Measurements from ENCODE around the gene NOS1AP.

Gene NOS1AP

GRCh38 chr1:162222014-162222413 is 152.5 kb downstream of the NOS1AP start:
- DNase-seq: no peak

GRCh38 chr1:162222730-162223129 is 153.2 kb downstream of the NOS1AP start:
- no peak for DNase-seq

- DNase-seq: no peak
Observed at GRCh38 chr1:162223488-162223887, 154.0 kb downstream of the NOS1AP start.

- DNase-seq: no peak
Observed at GRCh38 chr1:162224267-162224666, 154.8 kb downstream of the NOS1AP start.

GRCh38 chr1:162228586-162228985 is 159.1 kb downstream of the NOS1AP start:
- DNase-seq: no peak

GRCh38 chr1:162229549-162229948 is 160.1 kb downstream of the NOS1AP start:
- no peak for DNase-seq

- DNase-seq: no peak
Observed at GRCh38 chr1:162230096-162230495, 160.6 kb downstream of the NOS1AP start.

GRCh38 chr1:162230517-162230916 is 161.0 kb downstream of the NOS1AP start:
- DNase-seq: no peak

- no peak for DNase-seq
Observed at GRCh38 chr1:162232034-162232711, 162.7 kb downstream of the NOS1AP start.

- DNase-seq: no peak
Observed at GRCh38 chr1:162233066-162233465, 163.6 kb downstream of the NOS1AP start.

- no peak for DNase-seq
Observed at GRCh38 chr1:162233937-162234336, 164.4 kb downstream of the NOS1AP start.

GRCh38 chr1:162234571-162234970 is 165.1 kb downstream of the NOS1AP start:
- no peak for DNase-seq

GRCh38 chr1:162235241-162235800 is 165.8 kb downstream of the NOS1AP start:
- DNase-seq: peak; percentile 95

- DNase-seq: peak; percentile 25
Observed at GRCh38 chr1:162236201-162236600, 166.7 kb downstream of the NOS1AP start.

- DNase-seq: no peak
Observed at GRCh38 chr1:162236618-162237017, 167.1 kb downstream of the NOS1AP start.

- no peak for DNase-seq
Observed at GRCh38 chr1:162240577-162240976, 171.1 kb downstream of the NOS1AP start.

- DNase-seq: no peak
Observed at GRCh38 chr1:162242804-162243203, 173.3 kb downstream of the NOS1AP start.

GRCh38 chr1:162248854-162249535 is 179.5 kb downstream of the NOS1AP start:
- DNase-seq: no peak

- no peak for DNase-seq
Observed at GRCh38 chr1:162250004-162250730, 180.7 kb downstream of the NOS1AP start.

- DNase-seq: no peak
Observed at GRCh38 chr1:162251102-162251501, 181.6 kb downstream of the NOS1AP start.

GRCh38 chr1:162252214-162252613 is 182.7 kb downstream of the NOS1AP start:
- DNase-seq: no peak

- DNase-seq: no peak
Observed at GRCh38 chr1:162253790-162254189, 184.3 kb downstream of the NOS1AP start.

- DNase-seq: no peak
Observed at GRCh38 chr1:162256287-162256686, 186.8 kb downstream of the NOS1AP start.

All from fibroblast of skin of abdomen (primary cell).